CD4-positive, alpha-beta T cell (primary cell): Measurements from ENCODE around the gene MACROD2. TPM values are rescaled to one million over a fixed set of nuclear protein-coding genes. Genes with fewer than 3 reads are reported as not detected.

Experiments
- ATAC-seq: fragments of 200-7000 bp; cut with Tn5 transposase; one replicate; pipeline ENCODE4 v1.10.0; 2022; ENCODE audit warnings: mild to moderate bottlenecking; ENCODE audit not compliant: poor library complexity
- CTCF ChIA-PET: fragments of 350-600 bp; sonication (Branson Sonifier 250); formaldehyde crosslinking; loops from one replicate; lab custom pipeline; 2021; ENCODE audit warnings: antibody characterized with exemption, inconsistent platforms; lab: Charles Lee
- POLR2A ChIA-PET: fragments of 350-600 bp; sonication (Branson Sonifier 250); formaldehyde crosslinking; loops from one replicate; lab custom pipeline; 2021; ENCODE audit warnings: antibody characterized with exemption, inconsistent platforms; lab: Charles Lee
- DNase-seq, 14 experiments: peaks; one replicate each; pipeline ENCODE4 v3.0.0-alpha.2; 2013 to 2020; ENCODE audit warnings: mixed read lengths in 2 of 14
- H3K27ac ChIP-seq, 2 donors: one replicate each; pipeline versions ENCODE4 v1.5.1 to v1.7.0; 2013; ENCODE audit warnings: low read length in 2 of 2, low read depth in 1 of 2, mild to moderate bottlenecking in 1 of 2
- H3K27me3 ChIP-seq, 2 experiments: 1 replicate in 1 of 2; 2 replicates in 1 of 2; pipeline versions ENCODE4 v1.6.1 to v1.7.0; 2013; ENCODE audit warnings: low read length in 2 of 2, control low read depth in 1 of 2, mild to moderate bottlenecking in 1 of 2, moderate library complexity in 1 of 2; ENCODE audit not compliant: insufficient read depth in 2 of 2, control insufficient read depth in 1 of 2
- H3K36me3 ChIP-seq: one replicate; pipeline ENCODE4 v1.6.1; 2013; ENCODE audit warnings: low read length, control low read depth; ENCODE audit not compliant: insufficient read depth
- H3K4me1 ChIP-seq: one replicate; pipeline ENCODE4 v1.6.1; 2013; ENCODE audit warnings: low read length, control low read depth; ENCODE audit not compliant: insufficient read depth
- H3K4me3 ChIP-seq: one replicate; pipeline ENCODE4 v1.5.1; 2013; ENCODE audit warnings: mild to moderate bottlenecking, low read length, moderate library complexity
- H3K9me3 ChIP-seq, 2 experiments: 1 replicate in 1 of 2; 2 replicates in 1 of 2; pipeline versions ENCODE4 v1.6.1 to v1.7.0; 2013; ENCODE audit warnings: low read length in 2 of 2, mild to moderate bottlenecking in 2 of 2, control low read depth in 1 of 2, moderate library complexity in 1 of 2; ENCODE audit not compliant: control insufficient read depth in 1 of 2, insufficient read depth in 1 of 2
- H3K27ac Mint-ChIP-seq: one replicate; pipeline ENCODE4 v1.8.0; 2020; ENCODE audit warnings: mixed read lengths
- H3K27me3 Mint-ChIP-seq: one replicate; pipeline ENCODE4 v1.8.0; 2021; ENCODE audit warnings: mixed read lengths
- H3K36me3 Mint-ChIP-seq: one replicate; pipeline ENCODE4 v1.8.0; 2021; ENCODE audit warnings: low read depth, mixed read lengths
- H3K4me1 Mint-ChIP-seq: one replicate; pipeline ENCODE4 v1.8.0; 2021; ENCODE audit warnings: low read depth, mixed read lengths
- H3K4me3 Mint-ChIP-seq: one replicate; pipeline ENCODE4 v1.8.0; 2020; ENCODE audit warnings: mild to moderate bottlenecking, mixed read lengths
- H3K9me3 Mint-ChIP-seq: one replicate; pipeline ENCODE4 v1.8.0; 2020; ENCODE audit warnings: mixed read lengths
- intact Hi-C, 2 experiments: fragments of 100-400 bp; cut with DNase I in 1 of 2; cut with micrococcal nuclease in 1 of 2; formaldehyde crosslinking; loops; one replicate each; pipeline versions ENCODE4 v1.15.1 to v1.9.0; 2023 to 2025; cut with DNase I, micrococcal nuclease
- total RNA-seq, 174 experiments: library from RNA in 2 of 174; stranded (reverse) in 2 of 174; gene quantifications; one replicate each; pipeline ENCODE4 v1.2.3 and lab custom pipeline; 2021 to 2026
- TF ChIP-seq, protein P1 (sequence below): fragments of 200-600 bp; IDR thresholded peaks from one replicate; pipeline ENCODE4 v1.8.0; 2022; ENCODE audit warnings: antibody characterized with exemption, mild to moderate bottlenecking

Gene MACROD2
- total RNA-seq, 2 experiments from 2014 or later, result not detected

- TF ChIP-seq, protein P1, sequence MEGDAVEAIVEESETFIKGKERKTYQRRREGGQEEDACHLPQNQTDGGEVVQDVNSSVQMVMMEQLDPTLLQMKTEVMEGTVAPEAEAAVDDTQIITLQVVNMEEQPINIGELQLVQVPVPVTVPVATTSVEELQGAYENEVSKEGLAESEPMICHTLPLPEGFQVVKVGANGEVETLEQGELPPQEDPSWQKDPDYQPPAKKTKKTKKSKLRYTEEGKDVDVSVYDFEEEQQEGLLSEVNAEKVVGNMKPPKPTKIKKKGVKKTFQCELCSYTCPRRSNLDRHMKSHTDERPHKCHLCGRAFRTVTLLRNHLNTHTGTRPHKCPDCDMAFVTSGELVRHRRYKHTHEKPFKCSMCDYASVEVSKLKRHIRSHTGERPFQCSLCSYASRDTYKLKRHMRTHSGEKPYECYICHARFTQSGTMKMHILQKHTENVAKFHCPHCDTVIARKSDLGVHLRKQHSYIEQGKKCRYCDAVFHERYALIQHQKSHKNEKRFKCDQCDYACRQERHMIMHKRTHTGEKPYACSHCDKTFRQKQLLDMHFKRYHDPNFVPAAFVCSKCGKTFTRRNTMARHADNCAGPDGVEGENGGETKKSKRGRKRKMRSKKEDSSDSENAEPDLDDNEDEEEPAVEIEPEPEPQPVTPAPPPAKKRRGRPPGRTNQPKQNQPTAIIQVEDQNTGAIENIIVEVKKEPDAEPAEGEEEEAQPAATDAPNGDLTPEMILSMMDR, result no peak
- H3K36me3 ChIP-seq, result no peaks in the 10 kb centered on the region
- no peaks in the 10 kb centered on the region for H3K4me1 Mint-ChIP-seq
- H3K9me3 Mint-ChIP-seq, result peaks cover 6% of the 10 kb centered on the region
- DNase-seq (no peak), ATAC-seq (no peak)
- no peaks in the 10 kb centered on the region for H3K4me1 ChIP-seq
- ChIA-PET POLR2A (no interaction called here), CTCF (no interaction called here)
- H3K27me3 Mint-ChIP-seq, result no peaks in the 10 kb centered on the region
- no peak overlapping the region for H3K27ac ChIP-seq
- H3K27ac Mint-ChIP-seq, result no peak overlapping the region
- intact Hi-C loops, result no loop called here
- H3K9me3 ChIP-seq, result peaks cover 3% of the 10 kb centered on the region in 2 experiments
- H3K36me3 Mint-ChIP-seq, result no peaks in the 10 kb centered on the region
- no peak overlapping the region for H3K4me3 ChIP-seq
- no peaks in the 10 kb centered on the region for H3K27me3 ChIP-seq
- no peak overlapping the region for H3K4me3 Mint-ChIP-seq
These were observed 1852.8 kb downstream of the MACROD2 start for GRCh38 chr20:15848126-15848525.

GRCh38 chr20:15848995-15849610 is 1853.8 kb downstream of the MACROD2 start:
- ChIA-PET POLR2A (no interaction called here), CTCF (no interaction called here)
- ATAC-seq (no peak), DNase-seq (no peak)
- no peaks in the 10 kb centered on the region for H3K4me1 Mint-ChIP-seq
- Histone ChIP-seq H3K36me3 (no peaks in the 10 kb centered on the region), H3K4me1 (no peaks in the 10 kb centered on the region), H3K9me3 (peaks cover 3% of the 10 kb centered on the region in 2 experiments), H3K27me3 (no peaks in the 10 kb centered on the region), H3K4me3 (no peak overlapping the region), H3K27ac (no peak overlapping the region)
- intact Hi-C loops, result no loop called here
- TF ChIP-seq, protein P1, result no peak
- H3K36me3 Mint-ChIP-seq, result no peaks in the 10 kb centered on the region
- H3K27ac Mint-ChIP-seq, result no peak overlapping the region
- H3K4me3 Mint-ChIP-seq, result no peak overlapping the region
- peaks cover 4% of the 10 kb centered on the region for H3K9me3 Mint-ChIP-seq
- no peaks in the 10 kb centered on the region for H3K27me3 Mint-ChIP-seq

DNA sequence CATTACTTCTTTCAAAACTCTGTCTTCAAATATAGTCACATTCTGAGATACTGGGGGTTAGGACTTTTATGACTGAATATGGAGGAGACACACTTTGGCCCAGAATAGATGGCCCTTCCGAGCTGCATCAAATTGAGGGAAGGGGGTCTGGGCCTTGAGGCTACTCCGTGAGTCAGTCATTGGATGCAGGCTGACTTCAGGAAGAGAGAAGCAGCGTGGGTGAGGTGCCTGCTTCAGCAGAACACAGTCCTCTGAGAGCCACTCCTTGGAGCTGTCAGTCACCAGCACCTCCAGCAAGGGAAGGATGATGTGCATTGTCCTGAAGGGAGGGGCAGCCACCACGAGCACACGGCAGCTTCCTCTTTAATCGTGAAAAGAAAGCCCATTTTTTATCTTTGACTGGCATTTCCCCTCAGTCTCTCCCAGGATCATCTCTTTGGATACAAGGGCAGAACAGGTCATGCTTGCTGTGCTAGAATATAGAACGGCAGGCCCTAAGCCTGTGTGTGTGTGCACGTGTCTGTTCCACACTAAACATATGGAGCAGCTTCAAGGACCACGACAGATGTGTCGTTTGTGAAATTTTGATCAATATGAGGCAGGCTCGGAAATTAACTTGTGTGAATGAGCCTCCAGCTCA is 1856.4 kb downstream of the MACROD2 start:
- Mint-ChIP-seq H3K9me3 (peaks cover 4% of the 10 kb centered on the region), H3K4me1 (no peaks in the 10 kb centered on the region), H3K27ac (no peak overlapping the region), H3K4me3 (no peak overlapping the region), H3K27me3 (no peaks in the 10 kb centered on the region), H3K36me3 (no peaks in the 10 kb centered on the region)
- ChIA-PET POLR2A (no interaction called here), CTCF (no interaction called here)
- Histone ChIP-seq H3K27ac (no peak overlapping the region), H3K4me1 (no peaks in the 10 kb centered on the region), H3K9me3 (peaks cover 3% of the 10 kb centered on the region in 2 experiments), H3K27me3 (no peaks in the 10 kb centered on the region), H3K4me3 (no peak overlapping the region), H3K36me3 (no peaks in the 10 kb centered on the region)
- intact Hi-C loops, result no loop called here
- DNase-seq (no peak), ATAC-seq (no peak)
- TF ChIP-seq, protein P1, result no peak
